ENCODE measurements around the gene SPATA22.
"Not testable (repeated sequence)": the region's sequence is repeated elsewhere in the genome, so short reads cannot be mapped to it uniquely, and the experiment has no call there.

SPATA22 gene

DNA sequence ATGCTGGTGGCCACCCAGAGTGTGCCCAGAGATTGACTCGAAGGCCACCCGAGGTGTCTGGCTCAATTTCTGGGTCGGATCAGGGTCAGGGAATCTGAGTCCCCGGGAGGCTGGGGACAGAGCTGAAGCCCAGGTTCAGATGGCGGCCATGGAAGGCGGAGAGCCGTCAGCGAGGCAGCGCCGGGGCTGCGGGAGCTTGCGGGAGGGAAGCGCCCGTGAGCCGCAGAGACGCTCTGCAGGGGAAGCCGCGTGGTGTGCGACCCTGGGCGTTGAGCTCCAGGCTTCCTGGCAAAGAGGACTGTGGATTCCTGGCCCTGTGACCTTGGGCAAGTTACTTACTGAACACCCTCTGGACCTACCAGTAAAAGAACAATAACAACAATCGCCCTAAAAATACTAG, 518 bp upstream of the SPATA22 start:
- no peak for DNase-seq

DNA sequence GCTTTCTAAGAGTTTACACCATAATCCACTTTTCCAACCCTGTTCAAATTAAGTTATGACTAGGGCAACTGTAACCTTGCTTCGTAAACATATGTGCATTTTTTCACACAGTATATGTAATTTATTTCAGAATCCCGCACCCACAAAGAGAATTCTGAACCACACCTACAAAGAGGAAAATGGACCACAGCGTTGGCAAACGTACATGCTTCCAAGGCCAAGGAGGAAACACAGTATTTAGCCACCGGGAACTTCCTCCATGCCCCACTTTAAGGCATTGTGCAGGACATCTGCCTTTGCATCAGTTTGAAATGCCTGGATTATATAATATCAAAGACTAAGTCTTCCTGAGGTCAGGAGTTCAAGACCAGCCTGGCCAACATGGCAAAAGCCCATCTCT, 2.1 kb downstream of the SPATA22 start:
- no peak for DNase-seq

DNA sequence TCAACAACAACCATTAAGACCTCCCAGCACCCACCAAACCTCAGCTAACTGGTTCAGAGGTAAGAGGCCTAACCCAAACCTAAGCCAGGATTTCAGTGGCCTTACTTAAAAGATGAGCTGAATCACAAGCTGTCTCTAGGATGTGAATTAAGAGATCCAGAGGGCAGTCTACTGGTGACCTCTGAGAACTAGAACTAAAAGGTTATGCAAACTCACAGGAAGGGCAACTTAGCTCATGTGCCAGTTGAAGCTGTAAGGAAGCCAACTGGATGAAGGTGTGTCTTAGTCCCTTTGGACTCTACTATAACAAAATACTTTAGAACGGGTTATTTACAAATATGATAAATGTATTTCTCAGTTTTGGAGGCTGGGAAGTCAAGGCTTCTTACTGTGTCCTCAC, 5.3 kb downstream of the SPATA22 start:
- DNase-seq, result not testable (repeated sequence)

DNA sequence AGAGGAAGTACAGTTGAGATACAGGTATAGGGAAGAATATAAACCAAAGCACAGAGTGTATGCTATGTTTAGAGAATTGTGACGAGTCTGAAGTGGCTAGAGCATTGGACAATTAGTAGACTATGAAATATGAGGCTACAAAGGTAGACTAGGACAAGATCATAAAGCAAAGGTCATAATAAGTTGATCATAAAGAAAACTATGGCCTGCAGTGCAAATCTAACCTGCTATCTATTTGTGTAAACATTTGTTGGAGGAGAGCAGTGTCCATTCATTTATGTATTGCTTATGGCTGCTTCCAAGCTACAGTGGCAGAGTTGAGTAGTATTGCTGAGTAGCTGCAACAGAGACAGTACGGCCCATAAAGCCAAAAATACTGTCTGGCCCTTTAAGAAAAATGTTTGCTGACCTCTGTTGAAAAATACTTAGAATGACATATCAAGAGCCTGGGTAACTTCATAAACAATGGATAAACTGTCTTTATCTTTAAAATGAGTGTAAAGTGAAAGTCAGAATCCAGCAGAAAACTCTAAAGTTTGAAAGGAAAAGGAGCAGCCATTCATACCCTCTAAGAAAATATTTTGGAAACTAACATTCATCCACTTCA, 23.5 kb downstream of the SPATA22 start:
- DNase-seq, result peak; percentile 22

DNA sequence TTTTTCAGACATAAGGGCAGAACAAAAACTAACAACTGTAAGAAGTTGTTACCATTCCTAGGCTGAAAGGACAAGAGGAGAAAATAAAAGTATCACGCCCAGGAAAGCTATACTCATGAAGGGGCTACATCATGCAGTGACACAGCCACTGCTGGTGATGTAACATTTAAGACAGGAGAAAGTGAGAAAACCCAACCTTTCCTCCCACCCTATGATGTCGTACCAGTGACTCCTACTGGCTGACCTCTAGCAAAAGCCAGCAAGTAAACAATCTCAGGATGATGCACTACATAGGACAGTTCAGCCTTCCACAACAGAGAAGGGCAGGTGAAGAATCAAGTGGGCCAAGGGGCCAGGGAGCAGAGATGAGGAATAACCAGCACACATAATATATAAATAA, 24.0 kb downstream of the SPATA22 start:
- DNase-seq, result peak; percentile 10

DNA sequence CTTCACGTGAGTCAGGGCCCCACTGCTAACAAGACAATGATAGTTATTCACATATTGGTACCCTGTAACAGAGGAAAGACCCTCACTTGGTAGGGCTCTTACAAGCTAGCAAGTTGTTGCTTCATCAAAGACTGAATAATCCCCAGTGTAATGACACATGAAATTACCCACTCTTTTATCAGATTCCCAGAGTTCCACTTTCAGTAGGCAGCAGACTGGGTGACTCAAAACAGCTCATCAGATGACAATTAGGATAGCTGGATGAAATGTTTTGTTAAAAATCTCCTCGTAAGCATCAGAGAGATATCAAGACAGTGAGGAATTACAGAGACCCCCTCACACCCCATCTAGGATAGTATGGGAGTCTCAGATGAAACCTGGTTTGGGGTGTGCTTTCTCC, 31.2 kb downstream of the SPATA22 start:
- DNase-seq, result no peak

DNA sequence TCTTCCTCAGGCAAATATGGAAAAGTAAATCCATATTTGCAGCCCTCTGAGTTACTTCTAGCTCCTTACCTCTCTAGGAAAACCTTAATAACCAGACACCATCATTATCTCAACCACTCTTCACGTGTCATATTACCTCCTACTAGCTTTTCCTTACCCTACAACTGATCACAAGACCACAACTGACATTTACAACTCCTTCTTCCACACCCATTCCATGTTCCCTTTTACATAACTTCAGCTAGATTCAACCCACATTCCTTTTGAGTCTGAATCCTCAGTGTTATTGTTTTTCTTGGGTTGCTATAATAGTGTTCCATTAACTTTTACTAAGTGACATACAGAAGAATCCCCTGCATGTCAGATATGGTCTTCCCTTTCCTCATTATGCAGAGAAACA, 33.3 kb downstream of the SPATA22 start:
- DNase-seq, result no peak

DNA sequence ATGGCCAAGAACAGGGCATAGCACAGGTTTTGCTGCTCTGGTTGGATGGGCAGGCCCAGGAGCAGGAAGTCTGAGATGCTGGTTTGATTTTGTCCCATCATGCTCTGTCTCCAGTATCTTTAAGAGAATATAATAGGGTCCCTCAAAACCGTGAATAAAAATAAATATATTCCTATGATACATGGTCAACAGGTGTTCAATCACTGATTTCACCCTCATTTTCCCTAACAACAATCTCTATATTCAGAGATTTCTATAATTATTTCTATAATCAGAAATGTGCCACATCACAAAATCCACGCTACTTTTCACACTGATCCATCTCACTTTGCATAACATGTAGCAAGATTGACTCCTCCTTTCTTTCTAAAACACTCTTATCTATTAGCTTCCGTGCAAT, 37.9 kb downstream of the SPATA22 start, which contains the start of gene OR1E2:
Gene OR1E2, minus strand, starts transcription at position 101 of the 400 bp plus-strand sequence. Its CDS starts 0 bp downstream, at position 101.
- DNase-seq, result no peak

DNA sequence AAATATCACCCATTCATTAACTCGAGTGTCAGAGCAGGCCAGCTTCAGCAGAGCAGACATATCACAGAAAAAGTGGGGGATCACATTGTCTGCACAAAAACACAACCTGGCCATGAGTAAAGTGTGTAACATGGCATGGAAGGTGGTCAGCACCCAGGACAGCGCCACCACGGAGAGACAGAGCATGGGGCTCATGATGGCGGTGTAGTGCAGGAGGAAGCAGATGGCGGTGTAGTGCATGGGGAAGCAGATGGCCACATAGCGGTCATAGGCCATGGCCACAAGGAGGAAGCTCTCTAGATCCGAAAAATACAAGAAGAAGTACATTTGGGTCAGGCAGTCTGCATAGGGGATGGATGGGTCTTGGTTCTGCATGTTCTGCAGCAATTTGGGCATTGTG, 38.4 kb downstream of the SPATA22 start:
- DNase-seq, result not testable (repeated sequence)

DNA sequence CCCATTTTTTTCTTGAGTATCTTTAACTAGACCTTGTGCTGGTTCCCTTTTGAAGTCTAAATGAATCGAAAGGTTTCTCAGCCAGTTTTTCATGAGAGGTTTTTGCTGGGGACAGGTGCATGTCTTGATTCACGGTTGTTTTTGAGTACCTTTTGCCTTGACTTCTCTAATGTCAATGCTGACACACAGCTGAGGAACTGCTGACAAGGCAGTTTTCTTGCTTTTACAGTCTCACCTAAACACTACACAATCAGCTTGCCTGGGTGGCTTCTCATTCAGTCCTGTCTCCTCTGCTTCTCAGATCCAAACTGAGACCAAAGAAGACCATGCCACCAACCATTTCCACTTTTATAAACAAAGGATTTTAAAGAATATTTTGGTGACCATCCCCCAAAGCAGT, 53.4 kb downstream of the SPATA22 start:
- DNase-seq, result no peak

DNA sequence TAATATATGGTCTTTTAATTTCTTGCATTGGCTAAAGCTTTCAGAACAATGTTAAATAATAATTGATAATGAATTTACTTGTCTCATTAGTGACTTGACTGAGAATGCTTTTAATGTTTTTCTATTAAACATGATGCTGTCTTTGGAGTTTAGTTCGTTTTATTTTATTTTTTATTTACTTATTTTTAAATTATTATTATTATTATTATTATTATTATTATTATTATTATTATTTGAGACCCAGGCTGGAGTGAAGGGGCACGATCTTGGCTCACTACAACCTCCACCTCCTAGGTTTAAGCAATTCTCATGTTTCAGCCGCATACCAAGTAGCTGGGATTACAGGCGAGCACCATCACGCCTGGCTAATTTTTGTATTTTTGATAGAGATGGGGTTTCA, 56.0 kb downstream of the SPATA22 start:
- DNase-seq, result no peak

DNA sequence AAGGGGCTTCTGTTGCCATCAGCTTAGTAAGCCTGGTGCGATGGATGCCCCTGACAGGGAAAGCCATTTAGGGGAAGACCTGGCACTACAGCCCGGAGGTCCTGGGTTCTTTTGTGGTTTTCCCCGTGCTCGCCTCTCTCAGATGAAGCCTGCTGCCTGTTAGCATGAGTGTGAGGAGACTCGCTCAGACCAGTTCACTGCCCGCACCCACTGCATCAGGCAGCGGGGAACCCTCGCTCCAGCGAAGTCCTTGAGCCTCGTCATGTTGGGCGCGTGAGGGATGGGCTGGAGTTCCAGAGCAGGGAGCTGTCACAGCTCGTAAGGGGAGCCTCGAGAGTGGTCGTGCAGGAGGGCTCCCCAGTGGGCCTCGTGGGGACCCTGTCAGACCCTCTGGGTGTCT, 59.4 kb downstream of the SPATA22 start:
- DNase-seq, result not testable (repeated sequence)

DNA sequence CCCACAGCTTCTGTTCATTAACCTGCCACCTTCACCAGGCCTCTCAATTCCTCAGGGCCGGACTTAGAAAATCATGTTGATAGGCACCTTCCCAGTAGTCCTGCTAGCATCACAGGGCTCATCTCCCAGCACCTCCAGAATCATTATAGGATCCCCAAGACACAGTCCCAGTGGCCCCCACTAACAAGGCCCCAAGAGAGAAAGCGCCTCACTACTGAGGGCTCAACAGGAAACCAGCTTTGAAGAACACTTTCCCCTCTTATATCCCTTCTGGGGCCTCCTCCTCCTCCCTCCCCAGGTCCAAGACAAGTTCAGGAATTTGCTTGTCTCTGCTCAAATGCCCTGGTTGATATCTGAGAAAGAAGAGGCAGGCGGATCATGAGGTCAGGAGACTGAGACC, 60.5 kb downstream of the SPATA22 start, which contains the start of gene OR3A3:
Gene OR3A3, plus strand, starts transcription at position 301 of the 400 bp plus-strand sequence.
- DNase-seq, result no peak

DNA sequence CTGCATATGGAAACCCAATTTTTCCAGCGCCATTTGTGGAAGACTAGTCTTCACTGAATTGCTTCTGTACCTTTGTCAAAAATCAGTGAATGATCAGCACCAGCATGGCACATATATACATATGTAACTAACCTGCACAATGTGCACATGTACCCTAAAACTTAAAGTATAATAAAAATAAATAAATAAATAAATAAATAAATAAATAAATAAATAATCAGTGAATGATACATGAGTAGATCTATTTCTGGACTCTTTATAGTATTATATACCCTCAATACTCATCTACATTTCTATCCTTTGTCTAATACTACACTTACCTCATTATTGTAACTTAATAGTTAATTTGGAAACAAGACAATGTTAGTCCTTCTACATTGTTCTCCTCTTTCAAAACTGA, 67.8 kb downstream of the SPATA22 start:
- not testable (repeated sequence) for DNase-seq

DNA sequence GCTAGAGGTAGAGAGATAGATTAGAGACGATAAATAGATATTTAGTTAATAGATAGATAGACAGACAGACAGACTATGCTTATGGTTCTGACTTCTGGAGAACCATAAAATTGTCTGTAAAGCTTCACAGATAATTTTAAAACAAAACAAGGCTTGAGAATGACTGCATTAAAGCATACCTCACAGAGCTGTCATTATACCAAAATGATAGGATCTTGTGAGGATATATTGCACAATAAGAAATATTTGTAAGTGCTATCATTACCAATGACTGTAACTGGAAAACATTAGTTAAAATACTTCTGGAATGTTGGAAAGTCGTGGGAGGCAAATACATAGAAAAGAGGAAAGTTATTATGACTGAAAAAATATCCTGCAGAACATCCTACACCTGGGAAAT, 69.8 kb downstream of the SPATA22 start:
- DNase-seq, result no peak

DNA sequence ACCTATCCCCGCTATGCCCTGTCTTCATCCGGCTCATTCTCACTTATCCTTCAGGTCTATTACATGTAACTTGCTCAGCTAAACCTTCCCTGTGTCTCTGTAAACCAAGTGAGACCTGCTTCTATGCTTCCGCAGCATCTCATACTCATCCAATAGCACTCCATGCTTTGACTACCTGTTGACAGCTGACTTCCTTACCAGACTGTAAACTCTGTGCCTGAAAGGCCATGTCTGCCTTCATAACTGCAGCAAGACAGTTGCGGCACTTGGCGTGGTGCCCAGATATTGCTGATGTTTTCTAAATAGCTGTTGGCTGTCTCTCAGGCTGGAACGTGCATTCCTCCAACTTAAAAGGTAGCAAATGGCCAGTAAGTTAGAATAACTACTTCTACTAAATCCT, 71.6 kb downstream of the SPATA22 start:
- no peak for DNase-seq

DNA sequence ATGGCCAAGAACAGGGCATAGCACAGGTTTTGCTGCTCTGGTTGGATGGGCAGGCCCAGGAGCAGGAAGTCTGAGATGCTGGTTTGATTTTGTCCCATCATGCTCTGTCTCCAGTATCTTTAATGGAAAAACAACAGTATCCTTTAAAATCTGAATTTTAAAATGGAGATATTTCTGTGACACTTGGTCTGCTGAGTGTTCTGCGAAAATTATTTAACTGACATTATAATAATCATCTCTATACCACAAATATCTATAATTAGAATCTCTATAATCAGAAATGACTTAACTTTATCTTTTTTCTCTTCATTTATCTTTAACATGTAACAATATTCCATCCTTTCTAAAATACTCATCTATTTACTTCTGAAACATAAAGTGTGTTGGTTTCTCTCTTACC, 73.3 kb downstream of the SPATA22 start, which contains the start of gene OR1E1:
Gene OR1E1, minus strand, starts transcription at position 101 of the 400 bp plus-strand sequence. Its CDS starts 0 bp downstream, at position 101.
- DNase-seq, result no peak

DNA sequence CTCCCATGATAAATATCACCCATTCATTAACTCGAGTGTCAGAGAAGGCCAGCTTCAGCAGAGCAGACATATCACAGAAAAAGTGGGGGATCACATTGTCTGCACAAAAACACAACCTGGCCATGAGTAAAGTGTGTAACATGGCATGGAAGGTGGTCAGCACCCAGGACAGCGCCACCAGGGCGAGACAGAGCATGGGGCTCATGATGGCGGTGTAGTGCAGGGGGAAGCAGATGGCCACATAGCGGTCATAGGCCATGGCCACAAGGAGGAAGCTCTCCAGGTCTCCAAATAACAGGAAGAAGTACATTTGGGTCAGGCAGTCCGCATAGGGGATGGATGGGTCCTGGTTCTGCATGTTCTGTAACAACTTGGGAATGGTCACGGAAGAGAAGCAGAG, 73.8 kb downstream of the SPATA22 start:
- not testable (repeated sequence) for DNase-seq

Data from HCEC 1CT (cell line).